Trophoblast cell (in vitro differentiated cells and primary cell): ENCODE data around the gene TMEM88.

Experiments
- DNase-seq, 2 donors: peaks; one replicate each; pipeline ENCODE4 v3.0.0-alpha.2; 2016
- H2AFZ ChIP-seq: 2 replicates; pipeline ENCODE4 v1.6.1; 2013; ENCODE audit warnings: low read length, moderate library complexity, mild to moderate bottlenecking; ENCODE audit not compliant: insufficient read depth, poor library complexity
- H2AK5ac ChIP-seq: 2 replicates; pipeline ENCODE4 v1.6.1; 2013; ENCODE audit warnings: mild to moderate bottlenecking, low read length
- H2BK120ac ChIP-seq: 2 replicates; pipeline ENCODE4 v1.6.1; 2013; ENCODE audit warnings: low read length, mild to moderate bottlenecking, moderate library complexity; ENCODE audit not compliant: insufficient read depth, poor library complexity
- H2BK12ac ChIP-seq: 2 replicates; pipeline ENCODE4 v1.6.1; 2013; ENCODE audit warnings: mild to moderate bottlenecking, low read length, moderate library complexity
- H2BK5ac ChIP-seq: 2 replicates; pipeline ENCODE4 v1.6.1; 2013; ENCODE audit warnings: low read length, low read depth, moderate library complexity, mild to moderate bottlenecking; ENCODE audit not compliant: poor library complexity
- H3K14ac ChIP-seq: 2 replicates; pipeline ENCODE4 v1.6.1; 2013; ENCODE audit warnings: mild to moderate bottlenecking, low read length
- H3K18ac ChIP-seq: 2 replicates; pipeline ENCODE4 v1.6.1; 2013; ENCODE audit warnings: mild to moderate bottlenecking, low read length
- H3K23ac ChIP-seq: 2 replicates; pipeline ENCODE4 v1.6.1; 2013; ENCODE audit warnings: low read length
- H3K27ac ChIP-seq: 2 replicates; pipeline ENCODE4 v1.5.1; 2013; ENCODE audit warnings: low read depth, mild to moderate bottlenecking, inconsistent platforms, low read length, moderate library complexity
- H3K27me3 ChIP-seq: 2 replicates; pipeline ENCODE4 v1.6.1; 2013; ENCODE audit warnings: inconsistent platforms, mild to moderate bottlenecking, low read length, moderate library complexity; ENCODE audit not compliant: insufficient read depth
- H3K36me3 ChIP-seq, 2 experiments: 1 replicate in 1 of 2; 2 replicates in 1 of 2; pipeline ENCODE4 v1.6.1; 2013; ENCODE audit warnings: low read length in 2 of 2, mild to moderate bottlenecking in 2 of 2, moderate library complexity in 1 of 2; ENCODE audit not compliant: insufficient read depth in 2 of 2, control insufficient read depth in 1 of 2
- H3K4ac ChIP-seq: 2 replicates; pipeline ENCODE4 v1.6.1; 2013; ENCODE audit warnings: low read depth, mild to moderate bottlenecking, low read length, moderate library complexity
- H3K4me1 ChIP-seq, 2 experiments: 1 replicate in 1 of 2; 2 replicates in 1 of 2; pipeline ENCODE4 v1.6.1; 2013; ENCODE audit warnings: low read length in 2 of 2, mild to moderate bottlenecking in 2 of 2, moderate library complexity in 1 of 2; ENCODE audit not compliant: insufficient read depth in 2 of 2, control insufficient read depth in 1 of 2
- H3K4me2 ChIP-seq: 2 replicates; pipeline ENCODE4 v1.6.1; 2013; ENCODE audit warnings: inconsistent platforms, mild to moderate bottlenecking, low read length, moderate library complexity
- H3K4me3 ChIP-seq: 2 replicates; pipeline ENCODE4 v1.5.1; 2013; ENCODE audit warnings: mild to moderate bottlenecking, low read depth, low read length, inconsistent platforms
- H3K79me1 ChIP-seq: one replicate; pipeline ENCODE4 v1.6.1; 2013; ENCODE audit warnings: low read length
- H3K79me2 ChIP-seq: 2 replicates; pipeline ENCODE4 v1.6.1; 2013; ENCODE audit warnings: low read length, mild to moderate bottlenecking; ENCODE audit not compliant: control insufficient read depth, insufficient read depth, poor library complexity
- H3K9ac ChIP-seq: 2 replicates; pipeline ENCODE4 v1.6.1; 2013; ENCODE audit warnings: mild to moderate bottlenecking, low read length
- H3K9me3 ChIP-seq: 2 replicates; pipeline ENCODE4 v1.6.1; 2013; ENCODE audit warnings: low read depth, mild to moderate bottlenecking, control low read depth, inconsistent platforms, low read length; ENCODE audit not compliant: insufficient read depth
- H4K12ac ChIP-seq: 2 replicates; pipeline ENCODE4 v1.6.1; 2013; ENCODE audit warnings: low read depth, mild to moderate bottlenecking, low read length, moderate library complexity
- H4K8ac ChIP-seq: 2 replicates; pipeline ENCODE4 v1.6.1; 2013; ENCODE audit warnings: low read depth, mild to moderate bottlenecking, low read length, moderate library complexity
- H4K91ac ChIP-seq: one replicate; pipeline ENCODE4 v1.6.1; 2013; ENCODE audit warnings: low read depth, mild to moderate bottlenecking, low read length, moderate library complexity
- WGBS: extraction: QIAGEN DNeasy Blood & Tissue Kit; methylation state at CpG from one replicate; pipeline ENCODE4 v1.1.7; 2013; ENCODE audit warnings: missing lambda C conversion rate; ENCODE audit not compliant: insufficient read length, insufficient coverage; ENCODE audit errors: extremely low coverage; 5-methylcytosine and 5-hydroxymethylcytosine counted together

The TMEM88 gene

GRCh38 chr17:7897773-7898172 lies 42.9 kb downstream of the TMEM88 start:
- Histone ChIP-seq H4K91ac (no peak overlapping the region), H3K9ac (no peak overlapping the region), H2AFZ (no peak overlapping the region), H2BK5ac (no peak overlapping the region), H3K36me3 (peaks cover 52 to 81% of the 10 kb centered on the region in 2 experiments), H2BK120ac (no peak overlapping the region), H3K4me1 (no peaks in the 10 kb centered on the region), H2AK5ac (no peak overlapping the region), H3K79me2 (no peaks in the 10 kb centered on the region), H3K14ac (no peak overlapping the region), H4K8ac (no peak overlapping the region), H3K18ac (no peak overlapping the region), H2BK12ac (no peak overlapping the region), H3K4ac (no peak overlapping the region), H3K4me3 (no peak overlapping the region), H3K9me3 (no peaks in the 10 kb centered on the region), H3K27me3 (no peaks in the 10 kb centered on the region), H4K12ac (no peak overlapping the region), H3K4me2 (no peak overlapping the region), H3K79me1 (no peaks in the 10 kb centered on the region), H3K27ac (no peak overlapping the region), H3K23ac (no peak overlapping the region)
- no CpG with 5 or more reads among the region's 6 CpGs for WGBS
- peak in 1 of 2 donors; percentile 60 for DNase-seq

DNA sequence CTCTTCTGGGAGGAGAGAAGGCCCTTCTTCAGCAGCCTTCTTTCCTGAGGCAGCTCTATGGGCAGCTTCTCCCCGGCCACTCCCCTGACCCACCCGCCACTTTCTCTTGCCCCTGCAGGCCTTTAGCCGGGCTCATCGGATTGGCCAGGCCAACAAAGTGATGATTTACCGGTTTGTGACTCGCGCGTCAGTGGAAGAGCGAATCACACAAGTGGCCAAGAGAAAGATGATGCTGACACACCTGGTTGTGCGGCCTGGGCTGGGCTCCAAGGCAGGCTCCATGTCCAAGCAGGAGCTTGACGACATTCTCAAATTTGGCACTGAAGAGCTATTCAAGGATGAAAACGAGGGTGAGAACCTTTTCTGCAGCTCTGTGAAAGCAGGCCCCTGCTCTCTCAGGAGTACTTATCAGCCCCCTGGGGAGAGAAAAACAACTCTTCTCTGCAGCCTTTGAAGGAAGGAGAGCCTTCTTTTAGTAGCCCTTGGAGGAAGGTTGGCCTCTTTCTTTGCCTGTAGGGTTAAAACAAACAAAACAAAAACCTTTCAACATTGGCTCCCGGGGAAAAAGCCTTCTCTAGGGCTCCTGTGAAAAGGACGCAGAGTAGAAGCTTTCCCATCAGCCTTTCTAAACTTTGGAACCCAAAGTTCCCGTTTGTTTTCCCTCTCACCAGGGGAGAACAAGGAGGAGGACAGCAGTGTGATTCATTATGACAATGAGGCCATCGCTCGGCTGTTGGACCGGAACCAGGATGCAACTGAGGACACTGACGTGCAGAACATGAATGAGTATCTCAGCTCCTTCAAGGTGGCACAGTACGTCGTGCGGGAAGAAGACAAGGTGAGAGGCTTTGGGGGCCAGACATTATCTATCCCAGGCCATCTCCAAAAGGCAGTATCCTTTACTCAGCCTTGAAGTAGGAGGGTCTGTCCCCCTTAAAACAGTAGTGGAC lies 48.6 kb downstream of the TMEM88 start:
- no peak overlapping the region for H2BK5ac ChIP-seq

More for the DNA sequence above, 48.6 kb downstream of the TMEM88 start:
- peaks cover 71 to 94% of the 10 kb centered on the region in 2 experiments for H3K36me3 ChIP-seq
- H2AFZ ChIP-seq = no peak overlapping the region
- H3K4me1 ChIP-seq = peaks cover 5% of the 10 kb centered on the region in 2 experiments
- no peak overlapping the region for H4K12ac ChIP-seq
- H3K4me3 ChIP-seq = no peak overlapping the region
- no peak overlapping the region for H3K23ac ChIP-seq
- no peak overlapping the region for H2BK120ac ChIP-seq
- H3K27me3 ChIP-seq = no peaks in the 10 kb centered on the region
- no CpG with 5 or more reads among the region's 22 CpGs for WGBS
- H2BK12ac ChIP-seq = no peak overlapping the region
- H2AK5ac ChIP-seq = no peak overlapping the region
- no peak overlapping the region for H3K18ac ChIP-seq
- no peak overlapping the region for H3K27ac ChIP-seq
- H3K4ac ChIP-seq = no peak overlapping the region
- H3K79me1 ChIP-seq = no peaks in the 10 kb centered on the region
- DNase-seq = no peak
- no peaks in the 10 kb centered on the region for H3K79me2 ChIP-seq
- no peak overlapping the region for H4K91ac ChIP-seq
- H3K9ac ChIP-seq = no peak overlapping the region
- no peak overlapping the region for H4K8ac ChIP-seq
- H3K4me2 ChIP-seq = no peak overlapping the region
- H3K14ac ChIP-seq = no peak overlapping the region
- H3K9me3 ChIP-seq = no peaks in the 10 kb centered on the region
